AG09319 (cell line): ENCODE results near the gene NELL2.

Source experiments
- DNase-seq: peaks from one replicate; pipeline ENCODE4 v3.0.0-alpha.2; 2010; ENCODE audit warnings: low read depth; ENCODE audit errors: extremely low read depth
- CTCF ChIP-seq: IDR thresholded peaks from 2 replicates; pipeline ENCODE4 v1.5.1; 2011; ENCODE audit warnings: low read depth, mild to moderate bottlenecking, inconsistent platforms, low read length, moderate library complexity

The NELL2 gene

DNA sequence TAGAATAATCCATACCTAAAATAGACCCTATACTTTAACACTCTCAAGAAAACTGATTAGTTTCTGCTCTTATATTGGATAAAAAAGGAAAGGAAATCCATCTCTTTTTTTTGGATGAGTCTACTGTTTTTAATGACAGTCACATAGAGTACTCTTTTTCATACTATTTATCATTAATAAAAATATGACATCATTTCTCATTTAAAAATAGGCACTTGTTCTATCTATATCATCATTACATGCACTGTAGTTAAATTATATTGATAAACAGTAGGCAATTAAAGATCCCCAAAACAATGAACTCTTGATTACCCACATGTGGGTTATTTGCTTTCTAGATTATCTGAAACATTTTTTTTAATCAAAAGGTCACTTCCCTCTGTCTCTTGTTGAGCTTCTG, 338.8 kb downstream of the NELL2 start:
- DNase-seq = no peak
- TF ChIP-seq CTCF = no peak

DNA sequence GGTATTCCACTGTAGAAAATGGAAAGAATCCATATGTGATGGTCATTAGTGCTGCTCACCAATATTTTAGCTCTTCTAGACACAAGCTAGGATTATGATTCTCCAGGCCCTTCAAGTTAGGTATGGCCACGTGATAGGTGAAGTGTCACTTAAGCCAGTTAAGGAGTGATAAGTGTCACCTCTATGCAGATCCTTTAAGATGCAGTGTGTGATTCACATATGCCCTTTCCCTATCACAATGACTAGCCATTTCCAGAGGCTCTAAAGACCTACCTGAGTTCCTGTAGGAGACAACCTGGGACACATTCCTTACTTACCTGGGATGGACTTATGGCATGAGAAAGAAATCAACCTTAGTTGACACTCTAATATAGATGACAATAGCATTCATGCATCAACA, 343.2 kb downstream of the NELL2 start:
- TF ChIP-seq CTCF = no peak

GRCh38 chr12:44531320-44531971, 344.7 kb downstream of the NELL2 start:
- no peak for TF ChIP-seq CTCF
- DNase-seq = no peak

More for the DNA sequence above, 343.2 kb downstream of the NELL2 start:
- no peak for DNase-seq

- DNase-seq = no peak
- TF ChIP-seq CTCF = no peak
These were observed 349.4 kb downstream of the NELL2 start for GRCh38 chr12:44526655-44527182.

- no peak for TF ChIP-seq CTCF
- no peak for DNase-seq
These were observed 350.1 kb downstream of the NELL2 start for GRCh38 chr12:44525806-44526654.

DNA sequence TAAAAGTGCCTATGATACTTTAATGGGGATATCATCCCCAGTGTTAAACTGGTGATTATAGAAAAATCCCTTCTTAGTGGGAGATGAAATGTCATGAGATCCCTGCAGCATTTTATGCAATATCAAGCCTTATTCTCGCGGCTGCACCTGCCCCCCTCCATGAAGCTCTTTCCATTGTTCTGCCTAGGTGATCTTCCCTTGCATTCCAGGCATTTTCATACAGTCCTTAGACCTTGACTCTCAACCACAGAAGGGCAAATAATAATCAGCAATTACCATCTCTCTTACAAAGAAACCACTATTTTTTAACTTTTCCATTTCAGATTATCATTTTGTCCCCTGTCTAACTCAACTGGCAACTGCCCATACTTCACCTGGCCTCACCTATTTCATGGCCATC, 352.3 kb downstream of the NELL2 start:
- DNase-seq = no peak
- TF ChIP-seq CTCF = no peak

GRCh38 chr12:44521702-44522101, 354.4 kb downstream of the NELL2 start:
- DNase-seq = no peak
- TF ChIP-seq CTCF = no peak
